GM12873 (cell line): ENCODE measurements around the gene UGT1A4.

Experiments
- TF ChIP-seq, protein P1 (sequence below): IDR thresholded peaks from 2 replicates; pipeline ENCODE4 v1.5.1; 2012; ENCODE audit warnings: low read depth, mild to moderate bottlenecking, moderate library complexity, low read length, control low read depth; ENCODE audit not compliant: insufficient read depth; ENCODE audit errors: missing control alignments

The UGT1A4 gene

DNA sequence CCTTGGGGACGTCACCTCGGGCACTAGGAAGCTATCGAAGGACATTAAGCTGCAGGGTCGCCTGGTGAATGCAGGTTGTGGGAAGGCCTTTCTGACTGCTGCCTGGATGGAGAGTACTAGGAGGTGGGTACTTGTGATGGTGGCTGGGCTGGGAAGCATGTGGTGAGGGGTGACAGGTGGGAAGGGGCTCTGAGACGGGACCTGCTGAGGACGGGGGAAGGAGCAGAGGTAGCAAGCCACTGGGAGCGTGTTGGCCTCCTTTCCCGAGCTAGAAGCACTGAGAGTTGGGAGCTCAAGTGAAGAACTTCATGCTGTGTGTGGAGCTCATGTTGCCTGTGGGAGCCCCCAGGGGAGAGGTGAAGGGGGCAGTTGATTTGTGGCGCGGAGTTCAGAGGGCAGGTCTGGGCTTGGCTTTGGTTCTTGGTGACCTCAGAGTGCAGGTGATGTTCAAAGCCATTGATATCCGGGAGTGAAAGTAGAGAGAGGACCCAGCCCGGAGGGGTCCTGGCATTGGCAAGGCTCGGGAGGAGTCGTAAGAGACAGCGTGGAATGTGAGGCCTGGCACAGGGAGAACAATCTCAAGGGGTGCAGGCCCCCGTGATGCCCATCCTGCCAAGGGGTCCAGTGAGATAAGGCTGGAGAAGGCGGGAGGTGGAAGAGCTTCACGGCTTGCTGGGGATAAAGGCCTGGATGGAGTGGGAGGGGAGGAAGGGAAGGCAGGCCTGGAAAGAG lies 72.8 kb downstream of the UGT1A4 start:
- TF ChIP-seq, protein P1, sequence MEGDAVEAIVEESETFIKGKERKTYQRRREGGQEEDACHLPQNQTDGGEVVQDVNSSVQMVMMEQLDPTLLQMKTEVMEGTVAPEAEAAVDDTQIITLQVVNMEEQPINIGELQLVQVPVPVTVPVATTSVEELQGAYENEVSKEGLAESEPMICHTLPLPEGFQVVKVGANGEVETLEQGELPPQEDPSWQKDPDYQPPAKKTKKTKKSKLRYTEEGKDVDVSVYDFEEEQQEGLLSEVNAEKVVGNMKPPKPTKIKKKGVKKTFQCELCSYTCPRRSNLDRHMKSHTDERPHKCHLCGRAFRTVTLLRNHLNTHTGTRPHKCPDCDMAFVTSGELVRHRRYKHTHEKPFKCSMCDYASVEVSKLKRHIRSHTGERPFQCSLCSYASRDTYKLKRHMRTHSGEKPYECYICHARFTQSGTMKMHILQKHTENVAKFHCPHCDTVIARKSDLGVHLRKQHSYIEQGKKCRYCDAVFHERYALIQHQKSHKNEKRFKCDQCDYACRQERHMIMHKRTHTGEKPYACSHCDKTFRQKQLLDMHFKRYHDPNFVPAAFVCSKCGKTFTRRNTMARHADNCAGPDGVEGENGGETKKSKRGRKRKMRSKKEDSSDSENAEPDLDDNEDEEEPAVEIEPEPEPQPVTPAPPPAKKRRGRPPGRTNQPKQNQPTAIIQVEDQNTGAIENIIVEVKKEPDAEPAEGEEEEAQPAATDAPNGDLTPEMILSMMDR = no peak

DNA sequence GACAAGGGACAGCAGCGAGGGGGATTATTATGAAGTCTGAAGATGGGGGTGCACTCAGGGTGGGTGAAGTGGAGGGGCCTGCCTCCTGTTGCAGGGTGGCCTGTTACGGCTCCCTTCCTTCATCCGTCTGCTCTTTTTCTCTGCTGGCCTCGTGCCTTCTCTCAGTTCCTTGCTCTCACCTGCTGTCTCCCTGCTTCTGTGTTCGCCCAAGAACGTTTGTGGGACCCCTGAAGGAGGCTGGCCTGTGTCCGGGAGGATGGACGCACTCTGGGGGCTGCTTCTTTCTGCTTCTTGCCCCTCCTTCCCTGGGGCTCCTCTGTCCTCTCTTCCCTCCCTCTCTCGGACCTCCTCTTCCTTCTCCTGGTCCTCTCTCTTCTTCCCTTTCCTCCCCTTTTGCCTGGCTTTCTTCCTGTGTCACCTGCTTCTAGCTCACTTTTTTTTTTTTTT lies 73.4 kb downstream of the UGT1A4 start:
- TF ChIP-seq, protein P1 = no peak

DNA sequence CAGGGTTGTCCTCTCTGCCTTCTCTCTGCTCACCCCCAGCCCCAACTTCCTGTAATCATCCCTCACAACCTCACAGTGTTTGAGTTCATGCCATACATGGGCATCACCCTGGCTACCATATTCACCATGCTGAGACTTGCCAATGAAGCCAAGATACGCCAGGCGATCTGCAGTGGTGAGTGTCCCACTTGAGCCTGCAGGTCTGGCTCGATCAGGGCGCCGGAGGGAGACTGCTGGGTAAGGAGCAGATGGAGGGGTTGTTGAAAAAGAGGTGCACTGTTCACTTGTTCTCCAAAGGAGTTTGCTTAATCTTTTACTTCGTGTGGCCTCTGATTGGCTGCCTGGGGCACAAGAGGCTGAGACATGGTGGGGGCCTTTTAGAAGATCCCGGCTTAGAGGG lies 74.2 kb downstream of the UGT1A4 start:
- TF ChIP-seq, protein P1 = no peak

DNA sequence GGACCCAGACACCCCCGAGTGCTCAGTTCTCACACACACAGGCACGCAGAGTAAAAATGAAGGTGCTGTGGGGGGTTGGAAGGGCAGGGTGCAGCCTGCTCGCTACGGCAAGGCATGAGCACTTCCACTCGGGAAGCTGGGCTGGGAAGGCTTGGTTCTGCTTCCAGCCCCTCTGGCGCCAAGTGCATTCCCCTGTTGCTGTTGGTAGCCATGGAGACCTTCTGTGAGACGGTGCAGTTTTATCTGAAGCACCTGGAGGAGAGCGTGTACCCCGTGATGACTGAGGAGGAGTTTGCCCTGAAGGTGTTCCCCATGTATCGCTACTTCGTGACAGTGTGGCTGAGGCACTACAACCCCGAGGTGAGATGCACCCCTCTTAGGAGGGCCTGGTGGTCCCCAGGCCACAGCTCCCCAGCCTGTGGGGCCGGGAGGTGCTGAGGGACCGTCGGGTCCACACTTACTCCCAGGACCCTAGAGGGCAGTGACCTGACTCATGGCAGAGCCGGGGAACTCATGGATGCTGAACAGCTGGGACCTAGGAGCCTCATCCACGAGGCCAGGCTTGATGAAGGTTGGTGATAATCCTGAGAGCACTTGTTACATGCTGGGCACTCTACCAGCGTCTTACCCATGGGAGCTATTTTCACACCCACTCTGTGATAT lies 75.1 kb downstream of the UGT1A4 start:
- TF ChIP-seq, protein P1 = no peak

DNA sequence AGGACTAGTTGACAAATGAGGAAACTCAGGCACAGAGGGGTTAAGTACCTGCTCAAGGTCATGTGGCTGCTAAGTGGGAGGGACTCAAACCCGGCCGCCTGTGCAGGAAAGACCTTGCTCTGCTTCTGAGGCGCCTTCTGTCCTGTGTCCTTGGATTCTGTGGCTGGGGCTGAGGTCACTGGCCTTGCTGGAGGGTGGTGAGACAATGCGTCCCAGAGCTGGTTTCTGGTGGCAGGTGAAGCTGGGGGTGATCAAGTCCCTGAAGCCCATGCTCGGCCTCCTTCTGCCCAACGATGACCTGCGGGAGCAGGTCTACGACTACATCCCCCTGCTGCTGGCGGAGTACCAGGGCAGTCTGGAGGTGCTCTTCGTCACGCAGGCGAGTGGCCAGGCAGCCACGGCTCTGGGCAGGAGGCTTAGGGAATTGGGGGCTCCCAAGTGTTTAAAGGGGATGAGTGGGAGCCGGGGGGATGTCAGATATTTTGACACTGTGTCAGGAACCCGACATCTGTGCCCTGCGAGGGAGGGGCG lies 75.7 kb downstream of the UGT1A4 start:
- TF ChIP-seq, protein P1 = no peak

DNA sequence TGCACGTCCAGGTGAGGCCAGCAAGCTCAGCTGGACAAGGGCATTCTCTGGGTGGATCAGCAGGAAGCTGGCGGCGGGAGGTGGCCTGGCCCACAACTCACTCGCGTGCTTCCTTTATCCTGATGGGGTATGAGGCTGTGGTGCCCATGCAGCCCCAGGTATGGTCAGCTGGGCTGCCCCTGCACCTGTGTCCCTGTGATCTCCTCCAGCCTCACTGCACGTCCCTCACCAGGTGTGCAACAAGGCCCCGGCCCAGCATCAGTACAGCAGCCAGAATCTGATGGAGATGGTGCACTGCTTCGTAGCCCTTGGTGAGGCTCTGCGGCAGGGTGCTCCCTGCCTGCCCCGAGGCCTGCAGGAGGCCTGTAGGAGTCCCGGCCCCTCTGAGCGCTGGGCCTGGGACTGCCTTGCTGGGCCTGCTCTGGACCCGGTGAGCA lies 77.2 kb downstream of the UGT1A4 start:
- TF ChIP-seq, protein P1 = no peak

DNA sequence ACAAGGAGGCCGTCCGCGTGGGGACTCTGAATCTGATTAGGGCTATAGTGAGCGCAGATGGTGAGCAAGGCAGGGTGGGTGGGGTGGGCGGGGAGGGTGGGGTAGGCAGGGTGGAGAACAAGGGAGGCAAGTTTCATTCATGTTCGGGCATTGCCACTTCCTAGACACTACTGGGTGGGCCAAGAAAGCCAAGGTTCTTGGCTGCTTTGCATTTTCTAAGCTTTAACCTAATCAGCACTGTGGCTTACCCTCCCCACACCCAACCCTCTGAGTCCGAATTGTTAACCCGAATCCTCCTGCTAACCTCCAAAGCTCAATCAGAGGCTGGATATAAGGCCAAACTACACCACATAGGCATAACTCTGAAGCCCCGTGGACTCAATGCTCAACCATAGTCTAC lies 77.7 kb downstream of the UGT1A4 start:
- TF ChIP-seq, protein P1 = no peak
